Kidney epithelial cell (primary cell): ENCODE measurements around the gene MBD3. TPM values are rescaled to one million over a fixed set of nuclear protein-coding genes. Genes with fewer than 3 reads are reported as not detected.

Experiments
- DNase-seq: peaks from one replicate; pipeline ENCODE4 v3.0.0-alpha.2; 2010; ENCODE audit warnings: low read depth
- H3K27me3 ChIP-seq: 2 replicates; pipeline ENCODE4 v1.6.0; 2011; ENCODE audit warnings: low read length; ENCODE audit not compliant: control insufficient read depth, insufficient read depth
- H3K36me3 ChIP-seq: 2 replicates; pipeline ENCODE4 v1.5.1; 2011; ENCODE audit warnings: low read length; ENCODE audit not compliant: control insufficient read depth, insufficient read depth
- H3K4me3 ChIP-seq: 2 replicates; pipeline ENCODE4 v1.5.1; 2011; ENCODE audit warnings: low read depth, mild to moderate bottlenecking, control low read depth, low read length
- total RNA-seq: library from RNA; depleted of rRNA; stranded (reverse); fragments of >200 nt; gene quantifications from 2 replicates; pipeline ENCODE4 v1.2.3, GENCODE V29; 2015
- TF ChIP-seq, protein P1 (sequence below): IDR thresholded peaks from 2 replicates; pipeline ENCODE4 v1.5.1; 2011; ENCODE audit warnings: mild to moderate bottlenecking, moderate library complexity, low read length, control low read depth, inconsistent platforms; ENCODE audit not compliant: insufficient read depth, poor library complexity, severe bottlenecking

Gene MBD3
- total RNA-seq, 1 donor from 2014 or later: 118 TPM

DNA sequence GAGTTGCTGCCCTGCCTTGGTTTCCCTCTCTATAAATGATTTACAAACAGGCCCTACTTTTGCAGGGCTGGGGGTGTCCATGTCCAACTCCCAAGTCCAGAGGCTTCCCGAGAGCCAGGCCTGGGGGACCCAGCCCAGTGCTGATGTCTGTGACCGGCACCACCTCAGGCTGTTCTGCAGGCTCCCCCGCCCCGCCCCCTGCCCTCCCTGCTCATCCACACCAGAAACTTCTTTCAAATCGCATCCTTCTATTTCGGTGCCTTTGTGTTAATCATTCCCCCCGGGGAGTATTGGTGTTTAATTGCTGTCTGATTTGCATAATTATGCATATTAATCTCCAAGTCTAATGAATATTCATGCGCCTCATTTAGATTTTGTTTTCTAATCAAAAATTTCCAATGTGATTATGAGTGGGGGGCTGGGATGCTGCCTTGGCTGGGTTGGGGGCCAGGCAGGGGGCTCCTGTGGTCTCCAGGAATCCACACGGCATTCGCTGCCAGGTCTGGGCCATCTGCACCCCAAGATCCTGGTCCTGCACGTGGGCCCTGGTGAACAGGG, 40.7 kb upstream of the MBD3 start:
- DNase-seq: no peak
- TF ChIP-seq, protein P1, sequence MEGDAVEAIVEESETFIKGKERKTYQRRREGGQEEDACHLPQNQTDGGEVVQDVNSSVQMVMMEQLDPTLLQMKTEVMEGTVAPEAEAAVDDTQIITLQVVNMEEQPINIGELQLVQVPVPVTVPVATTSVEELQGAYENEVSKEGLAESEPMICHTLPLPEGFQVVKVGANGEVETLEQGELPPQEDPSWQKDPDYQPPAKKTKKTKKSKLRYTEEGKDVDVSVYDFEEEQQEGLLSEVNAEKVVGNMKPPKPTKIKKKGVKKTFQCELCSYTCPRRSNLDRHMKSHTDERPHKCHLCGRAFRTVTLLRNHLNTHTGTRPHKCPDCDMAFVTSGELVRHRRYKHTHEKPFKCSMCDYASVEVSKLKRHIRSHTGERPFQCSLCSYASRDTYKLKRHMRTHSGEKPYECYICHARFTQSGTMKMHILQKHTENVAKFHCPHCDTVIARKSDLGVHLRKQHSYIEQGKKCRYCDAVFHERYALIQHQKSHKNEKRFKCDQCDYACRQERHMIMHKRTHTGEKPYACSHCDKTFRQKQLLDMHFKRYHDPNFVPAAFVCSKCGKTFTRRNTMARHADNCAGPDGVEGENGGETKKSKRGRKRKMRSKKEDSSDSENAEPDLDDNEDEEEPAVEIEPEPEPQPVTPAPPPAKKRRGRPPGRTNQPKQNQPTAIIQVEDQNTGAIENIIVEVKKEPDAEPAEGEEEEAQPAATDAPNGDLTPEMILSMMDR: no peak
- no peaks in the 10 kb centered on the region for H3K27me3 ChIP-seq
- H3K4me3 ChIP-seq: no peak overlapping the region
- peaks cover 3% of the 10 kb centered on the region for H3K36me3 ChIP-seq

DNA sequence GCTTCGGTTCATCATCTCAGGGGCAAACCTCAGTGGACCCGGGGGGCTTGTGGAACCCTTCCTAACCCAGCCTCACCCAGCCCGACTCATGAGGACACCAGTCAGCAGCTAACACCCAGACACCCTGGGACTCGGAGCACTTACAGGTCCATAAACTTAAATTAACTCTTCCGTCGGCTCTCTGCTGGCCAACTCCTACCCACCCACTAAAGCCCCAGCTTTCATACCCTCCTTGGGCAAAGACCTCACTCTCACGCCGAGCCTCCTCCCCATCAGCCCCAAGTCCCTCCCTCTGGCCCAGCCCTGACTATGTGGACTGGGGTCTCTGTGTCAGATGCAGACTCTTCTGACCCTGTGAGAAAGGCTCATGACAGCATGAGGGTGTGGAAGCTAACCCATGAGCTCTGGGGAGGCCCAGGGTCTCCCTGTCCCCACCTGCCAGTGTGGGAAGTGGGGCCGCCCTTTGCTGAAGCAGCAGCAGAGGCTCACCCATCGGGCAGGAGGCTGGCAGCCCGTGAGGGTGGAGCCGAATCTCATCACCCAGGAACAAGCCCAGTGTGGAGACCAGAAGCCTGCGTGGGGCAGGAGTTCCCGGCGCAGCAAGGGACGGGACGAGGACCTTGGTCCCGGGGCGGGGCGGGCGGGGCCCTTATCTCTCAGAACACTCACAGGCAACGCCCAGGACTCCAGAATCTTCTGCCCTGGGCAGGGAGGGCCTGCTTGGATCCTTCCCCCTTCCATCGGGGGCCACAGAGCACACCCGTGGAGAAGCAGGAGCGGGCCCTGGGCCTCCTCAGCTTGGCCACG, 40.0 kb upstream of the MBD3 start:
- TF ChIP-seq, protein P1: no peak
- H3K4me3 ChIP-seq: no peak overlapping the region
- peaks cover 3% of the 10 kb centered on the region for H3K36me3 ChIP-seq
- no peak for DNase-seq
- H3K27me3 ChIP-seq: no peaks in the 10 kb centered on the region

DNA sequence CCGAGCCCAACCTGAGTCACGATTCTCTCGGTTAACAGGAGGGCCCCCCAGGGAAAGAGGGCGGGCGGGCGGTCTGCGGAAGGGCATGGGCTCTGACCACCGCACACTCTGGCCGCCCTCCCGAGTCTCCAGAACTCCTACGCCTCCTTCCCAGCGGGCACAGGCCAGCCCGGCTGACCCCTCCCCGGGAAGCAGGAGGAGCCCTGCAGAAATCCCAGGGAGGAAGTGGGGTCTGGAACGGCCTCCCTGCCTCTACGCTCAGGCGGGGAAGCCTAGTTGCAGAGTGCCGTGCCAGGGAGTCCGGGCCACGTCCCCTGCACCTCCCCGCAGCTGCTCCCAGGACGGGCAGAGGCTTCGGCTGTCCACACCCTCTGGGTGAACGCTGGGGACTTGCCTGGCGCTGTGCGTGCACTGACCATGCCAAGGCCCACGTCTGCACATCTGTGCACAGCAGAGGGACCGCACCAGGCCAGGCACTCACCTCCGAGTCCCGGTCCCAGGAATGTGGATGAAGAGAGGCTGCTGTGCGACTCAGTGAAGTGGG, 39.0 kb upstream of the MBD3 start:
- Histone ChIP-seq H3K27me3 (no peaks in the 10 kb centered on the region), H3K4me3 (no peak overlapping the region), H3K36me3 (peaks cover 2% of the 10 kb centered on the region)
- TF ChIP-seq, protein P1: no peak
- no peak for DNase-seq

DNA sequence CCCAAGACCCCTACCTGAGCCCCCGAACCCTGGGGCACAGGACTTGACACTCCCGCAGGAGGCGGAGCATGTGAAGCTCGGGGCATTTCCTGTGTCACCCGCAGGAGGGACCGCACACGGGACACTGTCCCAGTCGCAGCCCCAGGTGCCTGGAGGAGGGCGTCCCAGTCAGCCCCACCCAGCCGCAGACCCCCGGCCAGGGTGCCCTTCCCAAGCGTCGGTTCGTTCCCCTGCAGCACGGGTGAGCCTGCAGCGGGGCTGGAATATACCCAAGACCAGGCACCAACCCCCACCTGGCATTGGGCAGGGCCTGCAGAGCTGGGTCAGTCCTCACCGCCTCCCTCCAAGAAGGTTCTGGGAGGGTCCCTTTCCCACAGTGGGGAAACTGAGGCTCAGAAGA, 38.1 kb upstream of the MBD3 start:
- TF ChIP-seq, protein P1: no peak
- H3K4me3 ChIP-seq: no peak overlapping the region
- peaks cover 2% of the 10 kb centered on the region for H3K36me3 ChIP-seq
- no peak for DNase-seq
- H3K27me3 ChIP-seq: no peaks in the 10 kb centered on the region

DNA sequence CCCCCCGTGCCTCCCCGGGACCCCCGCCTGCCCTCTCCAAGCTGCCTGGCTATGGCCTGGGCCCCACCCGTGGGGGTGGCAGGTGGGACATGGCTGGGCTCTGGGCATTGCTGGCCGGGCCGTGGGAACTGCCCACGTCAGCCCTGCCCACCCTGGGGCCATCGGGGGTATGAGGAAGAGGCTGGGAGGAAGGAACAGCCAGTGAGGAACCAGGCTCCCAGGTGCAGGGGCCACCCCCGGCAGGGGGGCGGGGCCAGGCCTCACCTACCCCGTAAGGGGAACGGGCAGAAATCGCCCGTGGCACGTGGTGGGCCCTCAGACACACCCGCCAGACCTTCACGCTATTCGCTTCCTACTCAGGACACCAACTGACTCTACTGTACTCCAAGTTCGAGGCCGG, 37.3 kb upstream of the MBD3 start:
- TF ChIP-seq, protein P1: no peak
- DNase-seq: no peak
- Histone ChIP-seq H3K4me3 (no peak overlapping the region), H3K27me3 (no peaks in the 10 kb centered on the region), H3K36me3 (peaks cover 2% of the 10 kb centered on the region)
